Gastrocnemius medialis (tissue), 4 donors: Measurements from ENCODE around the gene TAS2R8.

Experiments used
- CTCF ChIP-seq, 5 experiments: fragments of 450-650 bp in 3 of 5; fragments of 200-600 bp in 2 of 5; sonication (generic) in 2 of 5; IDR thresholded peaks in 4 of 5; conservative IDR thresholded peaks in 1 of 5; 1 replicate in 4 of 5; 2 replicates in 1 of 5; pipeline ENCODE4 v1.5.1; 2016 to 2019; ENCODE audit warnings: antibody characterized with exemption in 5 of 5, mild to moderate bottlenecking in 3 of 5, moderate library complexity in 3 of 5
- POLR2A ChIP-seq, 2 donors: fragments of 450-650 bp; IDR thresholded peaks; one replicate each; pipeline ENCODE4 v1.6.1; 2017; ENCODE audit warnings: antibody characterized with exemption in 2 of 2, mild to moderate bottlenecking in 2 of 2, moderate library complexity in 2 of 2

GRCh38 chr12:10824957-10825356, 17.9 kb upstream of the TAS2R8 start:
- no peak for TF ChIP-seq CTCF (IDR thresholded peaks at IDR 0.05 in 4 of 5, conservative IDR thresholded peaks at IDR 0.05 in 1 of 5)
- no peak for TF ChIP-seq POLR2A (IDR thresholded peaks at IDR 0.05)
